Endothelial cell of umbilical vein (primary cell): ENCODE results near the gene ABAT. TPM values are rescaled to one million over a fixed set of nuclear protein-coding genes. Genes with fewer than 3 reads are reported as not detected.

Experiments
- BruUV-seq: library from RNA; stranded (reverse); fragments of 400-500 nt; replicated peaks from 2 replicates; lab custom pipeline; 2021; lab: Mats Ljungman, UMichigan
- CTCF ChIA-PET: fragments of 300-600, 350-600 bp; sonication (Branson Sonifier 250); formaldehyde crosslinking; loops from one replicate; lab custom pipeline; 2021; ENCODE audit warnings: antibody characterized with exemption, inconsistent platforms; lab: Charles Lee
- POLR2A ChIA-PET: fragments of 300-600, 350-600 bp; sonication (Branson Sonifier 250); formaldehyde crosslinking; loops from one replicate; lab custom pipeline; 2021; ENCODE audit warnings: antibody characterized with exemption, inconsistent platforms; lab: Charles Lee
- DNase-seq: peaks from one replicate; pipeline ENCODE4 v3.0.0-alpha.2; 2011; ENCODE audit warnings: low read depth, low spot score
- FAIRE-seq: peaks from 2 replicates; lab custom pipeline; 2011; peaks lifted over from hg19 to GRCh38; lab: Jason Lieb, UNC
- H2AFZ ChIP-seq: 2 replicates; pipeline ENCODE4 v1.6.0; 2012; ENCODE audit warnings: low read depth, low read length, control low read depth, inconsistent platforms
- H3K27ac ChIP-seq: 2 replicates; pipeline ENCODE4 v1.5.1; 2011; ENCODE audit warnings: low read depth, mild to moderate bottlenecking, control low read depth, low read length, moderate library complexity; ENCODE audit not compliant: insufficient read depth
- H3K27me3 ChIP-seq, 2 experiments: 2 replicates each; pipeline versions ENCODE4 v1.6.0 to v1.6.1; 2011; ENCODE audit warnings: low read length in 2 of 2, mixed read lengths in 1 of 2; ENCODE audit not compliant: control insufficient read depth in 2 of 2, insufficient read depth in 2 of 2
- H3K36me3 ChIP-seq, 2 experiments: 2 replicates in 1 of 2; 3 replicates in 1 of 2; pipeline ENCODE4 v1.5.1; 2011; ENCODE audit warnings: low read length in 2 of 2, mild to moderate bottlenecking in 1 of 2, moderate library complexity in 1 of 2; ENCODE audit not compliant: control insufficient read depth in 2 of 2, insufficient read depth in 2 of 2; ENCODE audit errors: extremely low read depth in 1 of 2
- H3K4me1 ChIP-seq: 3 replicates; pipeline ENCODE4 v1.5.1; 2011; ENCODE audit warnings: mild to moderate bottlenecking, low read length; ENCODE audit not compliant: control insufficient read depth, insufficient read depth; ENCODE audit errors: extremely low read depth
- H3K4me2 ChIP-seq: 2 replicates; pipeline ENCODE4 v1.6.1; 2011; ENCODE audit warnings: low read length, control low read depth, mixed read lengths; ENCODE audit not compliant: insufficient read depth
- H3K4me3 ChIP-seq, 3 experiments: fragments of 200-600 bp in 1 of 3; sonication (generic), shearing (Covaris generic) in 1 of 3; replicated peaks in 1 of 3; 2 replicates each; pipeline ENCODE4 v1.5.1; 2011 to 2016; ENCODE audit warnings: control low read depth in 3 of 3, low read length in 3 of 3, mild to moderate bottlenecking in 2 of 3, inconsistent platforms in 1 of 3, low read depth in 1 of 3, moderate library complexity in 1 of 3; ENCODE audit not compliant: insufficient read depth in 1 of 3
- H3K79me2 ChIP-seq: 2 replicates; pipeline ENCODE4 v1.6.0; 2012; ENCODE audit warnings: low read length, inconsistent platforms; ENCODE audit not compliant: control insufficient read depth, insufficient read depth
- H3K9ac ChIP-seq: replicated peaks from 2 replicates; pipeline ENCODE3; 2011; ENCODE audit warnings: low read length, control low read depth; ENCODE audit not compliant: insufficient read depth; ENCODE audit errors: extremely low read depth
- H3K9me1 ChIP-seq: replicated peaks from 3 replicates; pipeline ENCODE4 v1.6.0; 2011; ENCODE audit warnings: mild to moderate bottlenecking, low read length; ENCODE audit not compliant: control insufficient read depth, insufficient read depth; ENCODE audit errors: extremely low read depth
- H3K9me3 ChIP-seq: replicated peaks from 2 replicates; pipeline ENCODE4 v1.5.1; 2012; ENCODE audit warnings: low read length, inconsistent platforms; ENCODE audit not compliant: control insufficient read depth, insufficient read depth
- H4K20me1 ChIP-seq: replicated peaks from 2 replicates; pipeline ENCODE3; 2011; ENCODE audit warnings: mild to moderate bottlenecking, low read length; ENCODE audit not compliant: control insufficient read depth, insufficient read depth; ENCODE audit errors: extremely low read depth
- CTCF ChIP-seq, 2 donors: IDR thresholded peaks; 1 replicate in 1 of 2; 2 replicates in 1 of 2; pipeline ENCODE4 v1.5.1; 2011; ENCODE audit warnings: low read length in 2 of 2, mild to moderate bottlenecking in 2 of 2, moderate library complexity in 2 of 2, control low read depth in 1 of 2, inconsistent platforms in 1 of 2, low read depth in 1 of 2; ENCODE audit not compliant: insufficient read depth in 1 of 2; ENCODE audit errors: extremely low read depth in 1 of 2
- EZH2 ChIP-seq: IDR thresholded peaks from 2 replicates; pipeline ENCODE4 v1.6.1; 2012; ENCODE audit warnings: borderline replicate concordance, low read depth, mild to moderate bottlenecking, moderate library complexity, low read length, inconsistent platforms; ENCODE audit not compliant: severe bottlenecking
- FOS ChIP-seq: IDR thresholded peaks from 2 replicates; pipeline ENCODE4 v1.6.1; 2011; ENCODE audit warnings: mild to moderate bottlenecking, low read length, moderate library complexity, borderline replicate concordance; ENCODE audit not compliant: insufficient read depth
- GATA2 ChIP-seq: IDR thresholded peaks from 2 replicates; pipeline ENCODE4 v1.7.0; 2011; ENCODE audit warnings: low read depth, mild to moderate bottlenecking, moderate library complexity, mixed read lengths, low read length; ENCODE audit not compliant: insufficient read length, insufficient read depth
- JUN ChIP-seq: IDR thresholded peaks from 2 replicates; pipeline ENCODE4 v1.6.1; 2011; ENCODE audit warnings: borderline replicate concordance, low read depth; ENCODE audit not compliant: insufficient read length, insufficient read depth
- MAX ChIP-seq: IDR thresholded peaks from 2 replicates; pipeline ENCODE4 v1.6.1; 2011; ENCODE audit not compliant: insufficient read depth, insufficient read length
- MYC ChIP-seq: IDR thresholded peaks from one replicate; pipeline ENCODE4 v1.6.1; 2011; ENCODE audit warnings: mild to moderate bottlenecking, low read depth, low read length
- POLR2A ChIP-seq: IDR thresholded peaks from 2 replicates; pipeline ENCODE4 v1.6.1; 2012; ENCODE audit warnings: low read depth, mild to moderate bottlenecking, control low read depth, low read length
- POLR2AphosphoS5 ChIP-seq: IDR thresholded peaks from 2 replicates; pipeline ENCODE4 v1.6.1; 2012; ENCODE audit warnings: low read depth, mild to moderate bottlenecking, control low read depth, low read length, moderate library complexity; ENCODE audit not compliant: insufficient read depth
- dilution Hi-C: fragments of 300-500 bp; cut with MboI; formaldehyde crosslinking; loops from one replicate; pipeline ENCODE4 v1.15.0; 2019; ENCODE audit warnings: low sequenced_read_pairs; ENCODE audit not compliant: extremely low pct_ligation_motif_present
- intact Hi-C: fragments of 100-400 bp; cut with micrococcal nuclease; formaldehyde crosslinking; loops from one replicate; pipeline ENCODE4 v1.10.0; 2022
- polyA plus RNA-seq, 4 experiments: library from polyadenylated mRNA; depleted of rRNA in 3 of 4; stranded (reverse) in 3 of 4; unstranded in 1 of 4; fragments of >200 nt; gene quantifications; 2 replicates each; pipeline versions ENCODE4 v1.2.1 to v1.2.3, GENCODE V29; 2011 to 2012; ENCODE audit warnings: missing spikeins in 1 of 4
- total RNA-seq: library from RNA; stranded (reverse); gene quantifications from 2 replicates; pipeline ENCODE4 v1.2.3, GENCODE V29; 2021

ABAT gene
- total and polyA plus RNA-seq, 2 donors (not counting 3 experiments of a cell fraction or from before 2014, with no cell fraction given), result 1.3 to 1.4 TPM

GRCh38 chr16:8717469-8717868 lies 43.1 kb downstream of the ABAT start:
- Histone ChIP-seq H3K4me2 (no peak overlapping the region), H3K9me1 (no peaks in the 10 kb centered on the region), H3K79me2 (no peaks in the 10 kb centered on the region), H4K20me1 (no peaks in the 10 kb centered on the region), H3K27ac (no peak overlapping the region), H3K4me1 (no peaks in the 10 kb centered on the region), H3K36me3 (no peaks in the 10 kb centered on the region), H3K9ac (no peak overlapping the region), H3K4me3 (no peak overlapping the region), H3K27me3 (no peaks in the 10 kb centered on the region), H3K9me3 (no peaks in the 10 kb centered on the region), H2AFZ (no peak overlapping the region)
- dilution Hi-C loops (no loop called here), intact Hi-C loops (no loop called here)
- POLR2A ChIA-PET, result no interaction called here
- DNase-seq (no peak), FAIRE-seq (no peak)
- TF ChIP-seq FOS (no peak), CTCF (IDR thresholded peaks at IDR 0.05; ENCODE audit: extremely low read depth in 1 of 2, insufficient read depth in 1 of 2, low read depth in 1 of 2, low read length in 2 of 2) (no peak), JUN (no peak), EZH2 (no peak), POLR2AphosphoS5 (no peak), MAX (no peak), GATA2 (no peak), MYC (no peak), POLR2A (no peak)
- CTCF ChIA-PET, result no interaction called here
- no TSS peak for BruUV-seq
